Calu3 (cell line): ENCODE results near the gene GDPD3. TPM values are rescaled to one million over a fixed set of nuclear protein-coding genes. Genes with fewer than 3 reads are reported as not detected.

Source experiments
- BruUV-seq: library from RNA; stranded (reverse); fragments of 400-500 nt; replicated peaks from 2 replicates; lab custom pipeline; 2021; lab: Mats Ljungman, UMichigan
- CTCF ChIA-PET: fragments of 300-600 bp; sonication (Branson Sonifier 250); formaldehyde crosslinking; loops from one replicate; lab custom pipeline; 2022; ENCODE audit warnings: antibody characterized with exemption; lab: Charles Lee
- DNase-seq: peaks from one replicate; pipeline ENCODE4 v3.0.0; 2022
- H3K27ac Mint-ChIP-seq: one replicate; pipeline ENCODE4 v1.8.0; 2022; ENCODE audit warnings: mixed read lengths; ENCODE audit not compliant: unreplicated experiment
- H3K27me3 Mint-ChIP-seq: one replicate; pipeline ENCODE4 v1.8.0; 2022; ENCODE audit warnings: mixed read lengths; ENCODE audit not compliant: unreplicated experiment
- H3K36me3 Mint-ChIP-seq: one replicate; pipeline ENCODE4 v1.8.0; 2022; ENCODE audit warnings: mild to moderate bottlenecking, moderate library complexity, mixed read lengths; ENCODE audit not compliant: insufficient read depth, unreplicated experiment
- H3K4me1 Mint-ChIP-seq: one replicate; pipeline ENCODE4 v1.8.0; 2022; ENCODE audit warnings: mild to moderate bottlenecking, low read depth, mixed read lengths; ENCODE audit not compliant: unreplicated experiment
- H3K4me3 Mint-ChIP-seq: one replicate; pipeline ENCODE4 v1.8.0; 2022; ENCODE audit warnings: mild to moderate bottlenecking, low read depth, moderate library complexity, mixed read lengths; ENCODE audit not compliant: unreplicated experiment
- H3K9me3 Mint-ChIP-seq: one replicate; pipeline ENCODE4 v1.8.0; 2022; ENCODE audit warnings: low read depth, mixed read lengths; ENCODE audit not compliant: unreplicated experiment
- intact Hi-C: fragments of 100-400 bp; cut with micrococcal nuclease; formaldehyde crosslinking; loops from one replicate; pipeline ENCODE4 v1.10.0; 2022; ENCODE audit not compliant: unreplicated experiment
- total RNA-seq: library from RNA; stranded (reverse); gene quantifications from 2 replicates; pipeline ENCODE4 v1.2.3, GENCODE V29; 2022
- TF ChIP-seq, protein P1 (sequence below): fragments of 200-600 bp; IDR thresholded peaks from one replicate; pipeline ENCODE4 v1.8.0; 2022; ENCODE audit warnings: antibody characterized with exemption; ENCODE audit not compliant: unreplicated experiment

The GDPD3 gene
- total RNA-seq, 1 experiment from 2014 or later: 7.8 TPM

DNA sequence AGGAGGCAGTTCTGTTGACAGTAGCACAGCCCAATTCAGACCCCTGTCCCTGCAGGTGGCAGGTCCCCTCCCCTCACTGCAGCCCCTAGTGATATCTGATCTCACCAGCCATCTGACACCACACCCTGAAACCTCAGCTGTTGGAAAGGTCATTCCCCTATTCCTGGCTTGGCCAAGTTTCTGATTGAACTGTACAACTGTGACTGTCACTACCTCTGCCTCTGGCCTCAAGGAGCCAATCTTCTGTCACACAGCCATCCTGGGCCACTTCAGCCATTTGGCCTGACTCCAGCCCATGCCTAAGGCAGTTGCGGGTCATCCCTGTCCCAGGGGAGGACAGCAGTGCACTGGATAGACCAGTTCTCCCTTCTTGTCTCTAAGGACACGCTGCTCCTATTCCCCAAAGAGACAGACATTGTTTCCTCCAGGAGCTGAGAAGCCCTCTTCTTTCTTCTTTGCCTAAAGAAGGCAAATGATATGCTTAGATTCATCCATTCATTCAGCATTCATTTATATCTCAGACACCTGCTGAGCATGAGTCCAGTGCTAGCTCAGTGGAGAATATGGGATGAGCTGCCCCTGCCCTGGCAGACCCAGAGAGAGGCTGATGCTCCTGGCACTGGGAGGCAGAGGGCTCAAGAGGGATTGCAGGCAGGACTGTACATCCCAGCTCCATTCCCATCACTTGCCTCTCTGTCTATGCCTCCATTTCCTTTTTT is 52.3 kb downstream of the GDPD3 start:
- no TSS peak for BruUV-seq
- Mint-ChIP-seq H3K4me3 (no peak overlapping the region), H3K36me3 (peaks cover 31% of the 10 kb centered on the region), H3K4me1 (peaks cover 24% of the 10 kb centered on the region), H3K27ac (no peak overlapping the region), H3K9me3 (no peaks in the 10 kb centered on the region), H3K27me3 (no peaks in the 10 kb centered on the region)
- CTCF ChIA-PET: interaction anchor here (0.7 kb wide), 1 partner anchor 348 kb away, joined by 8 read pairs; no protein-coding TSS in a partner anchor
- no peak for DNase-seq
- TF ChIP-seq, protein P1, sequence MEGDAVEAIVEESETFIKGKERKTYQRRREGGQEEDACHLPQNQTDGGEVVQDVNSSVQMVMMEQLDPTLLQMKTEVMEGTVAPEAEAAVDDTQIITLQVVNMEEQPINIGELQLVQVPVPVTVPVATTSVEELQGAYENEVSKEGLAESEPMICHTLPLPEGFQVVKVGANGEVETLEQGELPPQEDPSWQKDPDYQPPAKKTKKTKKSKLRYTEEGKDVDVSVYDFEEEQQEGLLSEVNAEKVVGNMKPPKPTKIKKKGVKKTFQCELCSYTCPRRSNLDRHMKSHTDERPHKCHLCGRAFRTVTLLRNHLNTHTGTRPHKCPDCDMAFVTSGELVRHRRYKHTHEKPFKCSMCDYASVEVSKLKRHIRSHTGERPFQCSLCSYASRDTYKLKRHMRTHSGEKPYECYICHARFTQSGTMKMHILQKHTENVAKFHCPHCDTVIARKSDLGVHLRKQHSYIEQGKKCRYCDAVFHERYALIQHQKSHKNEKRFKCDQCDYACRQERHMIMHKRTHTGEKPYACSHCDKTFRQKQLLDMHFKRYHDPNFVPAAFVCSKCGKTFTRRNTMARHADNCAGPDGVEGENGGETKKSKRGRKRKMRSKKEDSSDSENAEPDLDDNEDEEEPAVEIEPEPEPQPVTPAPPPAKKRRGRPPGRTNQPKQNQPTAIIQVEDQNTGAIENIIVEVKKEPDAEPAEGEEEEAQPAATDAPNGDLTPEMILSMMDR: no peak
- intact Hi-C loops: no loop called here

DNA sequence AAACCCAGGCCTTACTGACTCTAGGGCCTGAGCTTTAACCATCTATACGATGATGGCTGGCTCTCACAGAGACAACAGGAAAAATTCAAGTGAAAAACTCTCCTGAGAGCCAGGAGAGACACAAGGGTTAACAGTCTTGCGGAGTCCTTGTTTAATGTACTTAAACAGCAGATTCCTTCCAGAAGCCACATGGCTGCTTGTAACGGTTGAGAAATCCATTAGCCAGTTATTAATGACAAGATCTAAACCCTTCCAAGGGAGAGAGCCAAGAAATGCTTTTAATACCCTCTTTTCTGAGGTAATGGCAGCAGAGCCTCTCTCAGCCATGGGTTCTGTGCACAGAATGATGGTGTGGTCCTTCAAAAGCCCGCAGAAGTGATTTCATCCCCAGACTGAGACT is 53.0 kb downstream of the GDPD3 start:
- Mint-ChIP-seq H3K4me3 (no peak overlapping the region), H3K36me3 (peaks cover 25% of the 10 kb centered on the region), H3K9me3 (no peaks in the 10 kb centered on the region), H3K27ac (no peak overlapping the region), H3K4me1 (peaks cover 25% of the 10 kb centered on the region), H3K27me3 (no peaks in the 10 kb centered on the region)
- TF ChIP-seq, protein P1: no peak
- no TSS peak for BruUV-seq
- no peak for DNase-seq
- CTCF ChIA-PET: no interaction called here
- intact Hi-C loops: no loop called here

DNA sequence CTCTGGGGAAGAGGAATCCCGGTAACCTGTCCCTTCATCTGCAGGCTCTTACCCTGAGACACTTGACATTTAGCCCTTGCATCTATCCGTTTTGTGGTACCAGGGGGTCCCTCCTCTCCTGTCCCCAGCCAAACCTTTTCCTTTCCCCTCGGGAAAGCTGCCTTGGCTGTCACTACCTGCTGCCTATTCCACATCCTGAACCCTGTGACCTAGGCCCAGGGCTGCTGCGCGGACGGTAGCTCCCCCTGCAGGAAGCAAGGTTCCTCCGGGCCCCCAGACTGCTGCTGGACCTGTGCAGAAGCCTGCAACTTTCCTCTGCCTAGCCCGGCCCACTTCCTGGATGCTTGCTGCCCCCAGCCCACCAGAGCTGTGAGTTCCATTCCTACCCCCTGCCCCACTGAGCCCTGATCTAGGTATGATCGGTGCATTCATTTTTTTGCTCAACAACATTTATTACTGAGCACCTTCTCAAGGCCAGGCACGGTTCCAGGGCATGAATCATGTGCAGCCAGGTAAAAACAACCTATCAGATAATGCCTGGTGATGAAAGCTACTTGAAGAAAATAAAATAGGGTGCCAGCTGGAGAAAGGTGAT is 58.3 kb downstream of the GDPD3 start:
- TF ChIP-seq, protein P1: peak; percentile 42
- H3K4me3 Mint-ChIP-seq: peak overlapping the region; percentile 76
- no peaks in the 10 kb centered on the region for H3K9me3 Mint-ChIP-seq
- H3K36me3 Mint-ChIP-seq: peaks cover 40% of the 10 kb centered on the region
- peaks cover 31% of the 10 kb centered on the region for H3K4me1 Mint-ChIP-seq
- H3K27ac Mint-ChIP-seq: no peak overlapping the region
- H3K27me3 Mint-ChIP-seq: no peaks in the 10 kb centered on the region
- BruUV-seq: no TSS peak
- CTCF ChIA-PET: interaction anchor here (1.1 to 1.7 kb wide), 3 partner anchors 9 to 37 kb away, joined by 4 to 7 read pairs (median 5); partner anchors contain the start of genes ALDOA and TBX6
- intact Hi-C loops: no loop called here
- peak; percentile 65 for DNase-seq

Other genes starting within 250 kb of the GDPD3 start
- gene SEZ6L2, start 214.0 kb downstream of the GDPD3 start, total RNA-seq: 68.9 and 92.1 TPM in 2 replicates
- gene ASPHD1, start 213.0 kb downstream of the GDPD3 start, total RNA-seq: 54.1 and 64.1 TPM in 2 replicates
- 52.8 and 55.8 TPM in 2 replicates for gene KCTD13, start 187.3 kb downstream of the GDPD3 start, total RNA-seq
- gene TMEM219, start 151.5 kb downstream of the GDPD3 start, total RNA-seq: 91.1 and 92.1 TPM in 2 replicates
- 75.9 and 76.2 TPM in 2 replicates for gene TAOK2, start 139.7 kb downstream of the GDPD3 start, total RNA-seq
- gene HIRIP3, start 117.9 kb downstream of the GDPD3 start, total RNA-seq: 26.3 and 28.5 TPM in 2 replicates
- 107 TPM in 2 replicates for gene INO80E, start 117.3 kb downstream of the GDPD3 start, total RNA-seq
- gene DOC2A, start 102.5 kb downstream of the GDPD3 start, total RNA-seq: 18.0 and 19.9 TPM in 2 replicates
- not detected in 2 replicates for gene C16orf92, start 90.3 kb downstream of the GDPD3 start, total RNA-seq
- gene TLCD3B, start 82.3 kb downstream of the GDPD3 start, total RNA-seq: 0.90 and 1.5 TPM in 2 replicates
- gene ALDOA, start 47.8 kb downstream of the GDPD3 start, total RNA-seq: 1,549 and 1,562 TPM in 2 replicates
- gene PPP4C, start 37.5 kb downstream of the GDPD3 start, total RNA-seq: 184 and 187 TPM in 2 replicates
- 3.6 and 4.7 TPM in 2 replicates for gene TBX6, start 21.6 kb downstream of the GDPD3 start, total RNA-seq
- gene YPEL3, start 17.3 kb downstream of the GDPD3 start, total RNA-seq: 21.1 and 28.0 TPM in 2 replicates
- gene MAPK3, start 9.7 kb upstream of the GDPD3 start, total RNA-seq: 69.9 and 82.1 TPM in 2 replicates
- 11.1 and 12.9 TPM in 2 replicates for gene CORO1A, start 70.1 kb upstream of the GDPD3 start, total RNA-seq
- 166 and 171 TPM in 2 replicates for gene BOLA2B, start 80.1 kb upstream of the GDPD3 start, total RNA-seq
- 45.0 and 71.1 TPM in 2 replicates for gene SLX1A, start 80.3 kb upstream of the GDPD3 start, total RNA-seq
- 39.5 and 46.4 TPM in 2 replicates for gene SULT1A3, start 85.7 kb upstream of the GDPD3 start, total RNA-seq
- 18.5 and 20.5 TPM in 2 replicates for gene NPIPB13, start 134.9 kb upstream of the GDPD3 start, total RNA-seq
- 65.8 and 82.6 TPM in 2 replicates for gene CD2BP2, start 241.8 kb upstream of the GDPD3 start, total RNA-seq